HG03159 (cell line): Measurements from ENCODE around the gene RSPH1.

Experiments
- ATAC-seq: cut with Tn5 transposase; IDR thresholded peaks from one replicate; pipeline ENCODE4 v1.9.1; 2021; ENCODE audit warnings: mild to moderate bottlenecking, moderate library complexity; ENCODE audit not compliant: unreplicated experiment

Gene RSPH1

DNA sequence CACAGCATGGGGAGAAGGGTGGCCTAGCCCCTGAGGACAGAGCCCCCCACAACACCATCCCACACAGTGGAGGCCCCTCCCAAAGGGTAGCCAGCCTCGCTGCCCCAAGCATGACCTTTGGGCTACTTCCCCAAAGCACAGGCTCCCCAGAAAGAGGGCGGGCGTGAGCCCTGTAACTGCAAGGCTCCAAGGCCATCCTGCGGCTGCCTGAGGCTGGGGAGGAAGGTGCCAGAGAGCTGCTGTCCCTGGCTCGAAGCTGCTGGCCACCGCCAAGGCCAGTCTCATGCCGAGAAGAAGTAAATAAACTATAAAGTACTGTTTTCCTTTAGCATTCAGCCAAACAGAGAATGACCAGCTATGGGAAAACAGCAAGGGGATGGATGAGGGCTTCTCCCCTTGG, 64.8 kb downstream of the RSPH1 start:
- ATAC-seq: no peak

DNA sequence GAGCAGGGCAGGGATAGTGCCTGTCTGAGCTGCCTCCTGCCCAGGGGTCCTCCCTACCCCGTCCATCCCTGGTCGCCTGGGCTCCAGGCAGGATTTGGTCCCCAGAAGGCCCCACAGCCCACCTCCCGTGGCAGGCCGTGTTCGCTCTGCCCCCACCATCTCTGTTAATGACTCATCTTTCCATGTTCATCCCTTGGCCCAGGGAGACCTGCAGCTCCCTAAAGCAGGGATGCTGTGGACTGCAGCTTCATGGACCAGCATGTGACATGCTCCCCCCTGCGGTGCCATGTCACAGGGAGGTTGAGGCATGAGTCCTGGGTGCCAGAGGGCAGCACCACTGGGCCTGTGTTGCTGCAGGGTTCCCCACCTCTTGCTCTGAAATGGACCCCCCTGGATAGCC, 65.5 kb downstream of the RSPH1 start:
- ATAC-seq: no peak

DNA sequence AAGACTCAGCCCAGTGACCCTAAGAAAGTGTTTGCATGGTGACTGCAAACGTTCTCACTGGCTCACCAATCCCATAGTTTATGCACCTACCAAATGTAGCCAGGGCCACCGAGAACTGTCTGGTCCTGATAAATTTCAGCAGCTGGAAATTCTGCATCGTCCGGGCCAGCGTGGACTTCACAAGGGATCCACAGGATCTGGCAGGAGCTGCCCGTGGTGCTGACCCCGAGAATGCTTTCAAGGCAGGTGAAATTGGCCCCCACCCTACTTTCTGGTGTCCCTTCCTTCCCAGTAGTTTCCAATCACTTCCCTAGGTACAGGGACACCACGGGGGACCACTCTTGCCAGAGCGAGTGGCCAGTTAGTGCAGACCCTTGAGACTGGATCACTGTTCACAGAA, 66.2 kb downstream of the RSPH1 start:
- ATAC-seq: no peak

DNA sequence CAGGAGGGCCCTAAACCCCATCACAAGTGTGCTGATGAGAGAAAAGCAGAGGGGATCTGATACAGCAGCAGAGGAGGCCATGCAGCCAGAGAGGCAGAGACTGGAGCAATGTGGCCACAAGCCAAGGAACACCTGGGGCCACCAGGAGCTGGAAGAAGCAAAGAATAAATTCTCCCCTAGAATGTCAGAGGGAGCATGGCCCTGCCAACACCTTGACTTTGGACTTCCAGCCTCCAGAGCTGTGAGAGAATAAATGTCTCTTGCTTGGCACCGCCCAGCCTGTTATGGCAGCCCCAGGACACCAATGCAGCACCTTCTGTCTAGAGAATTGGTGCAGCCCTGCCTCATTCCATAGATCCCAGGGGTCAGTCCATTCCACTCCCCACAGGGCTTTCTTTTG, 67.0 kb downstream of the RSPH1 start:
- ATAC-seq: no peak

DNA sequence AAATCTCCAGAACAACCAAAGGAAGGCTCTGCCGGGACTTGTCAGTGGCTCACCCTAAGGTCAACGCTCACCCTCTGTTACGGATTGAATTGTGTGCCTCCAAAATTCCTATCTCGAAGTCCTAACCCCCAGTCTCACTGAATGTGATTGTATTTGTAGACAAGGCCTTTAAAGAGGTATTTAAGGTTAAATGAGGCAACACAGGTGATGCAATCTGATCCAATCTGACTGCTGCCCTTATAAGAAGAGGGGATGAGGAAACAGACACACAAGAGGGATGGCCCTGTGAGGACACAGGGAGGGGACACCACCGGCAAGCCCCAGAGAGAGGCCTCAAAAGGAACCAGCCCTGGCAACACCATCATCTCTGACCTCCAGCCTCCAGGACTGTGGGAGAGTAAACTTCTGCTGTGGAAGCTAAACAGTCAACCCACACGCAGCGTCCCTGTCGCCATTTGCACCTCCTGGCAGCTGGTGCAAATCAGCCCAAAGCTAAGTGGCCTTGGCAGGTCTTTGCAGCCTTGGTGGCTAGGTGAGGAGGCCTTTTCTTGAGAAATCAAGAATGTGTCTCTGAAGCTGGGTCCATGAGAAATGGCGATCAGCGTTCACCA, 68.1 kb downstream of the RSPH1 start:
- ATAC-seq: no peak

DNA sequence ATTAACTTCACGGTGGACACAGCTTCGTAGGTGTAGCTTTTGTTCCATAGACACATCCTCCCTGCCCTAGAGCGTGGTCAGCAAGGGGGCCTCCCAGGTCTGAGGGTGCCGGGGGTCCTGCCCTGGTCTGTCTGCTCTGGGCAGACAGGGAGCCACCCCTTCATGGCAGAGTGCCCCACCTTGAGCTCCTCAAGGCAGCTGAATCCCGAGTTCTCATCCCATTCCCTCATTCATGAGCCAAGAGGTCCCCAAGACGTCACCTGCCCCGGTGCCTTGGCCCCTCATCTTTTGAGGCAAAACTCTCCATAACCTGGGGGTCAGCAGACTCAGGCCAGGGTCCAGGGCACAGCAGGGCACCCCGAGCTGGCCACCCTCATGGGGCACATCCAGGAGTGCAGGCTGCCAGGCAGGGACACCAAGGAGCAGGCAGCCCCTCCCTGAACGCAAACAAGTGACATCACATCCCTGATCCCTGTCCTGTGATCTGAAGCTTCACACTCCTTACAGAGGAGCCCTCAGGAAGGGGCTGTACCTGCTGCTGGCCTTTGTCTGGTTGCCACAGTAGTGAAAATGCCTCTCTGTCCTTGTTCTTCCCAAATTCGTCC, 69.0 kb downstream of the RSPH1 start:
- ATAC-seq: no peak

DNA sequence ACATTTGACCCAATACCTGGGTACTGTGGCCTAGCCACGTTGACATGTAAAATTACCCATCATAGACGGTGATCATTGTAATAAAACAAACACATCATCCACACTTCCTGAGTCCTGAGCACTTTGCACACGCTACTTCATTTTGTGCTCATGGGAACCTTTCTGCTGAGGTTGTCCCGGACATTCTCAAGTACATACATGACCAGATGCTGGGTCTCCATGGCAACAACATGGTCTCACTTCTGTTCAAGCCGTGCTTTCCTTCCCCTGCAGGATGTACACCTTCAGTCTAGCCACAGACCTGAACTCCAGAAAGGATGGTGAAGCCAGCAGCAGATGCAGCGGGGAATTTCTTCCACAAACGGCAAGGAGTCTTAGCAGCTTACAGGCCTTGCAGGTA, 69.6 kb downstream of the RSPH1 start:
- ATAC-seq: no peak

DNA sequence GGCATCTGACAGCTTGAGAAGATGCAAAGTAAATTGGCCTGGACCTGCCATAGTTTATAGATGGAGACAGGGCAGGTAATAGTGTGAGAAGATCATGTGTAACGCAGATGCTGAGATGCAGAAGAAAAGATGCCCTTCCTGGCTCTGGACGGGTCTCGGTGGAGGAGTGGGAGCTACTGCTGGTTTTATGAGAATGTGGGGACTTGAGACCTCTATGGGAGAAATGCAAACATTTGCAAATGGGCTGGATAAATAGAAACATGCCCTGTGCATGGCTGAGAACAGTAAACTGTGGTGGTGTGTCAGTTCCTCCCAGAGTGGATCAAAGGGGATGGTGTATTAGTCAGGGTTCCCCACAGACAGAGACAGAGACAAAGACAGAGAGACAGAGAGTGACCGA, 70.4 kb downstream of the RSPH1 start:
- ATAC-seq: no peak

DNA sequence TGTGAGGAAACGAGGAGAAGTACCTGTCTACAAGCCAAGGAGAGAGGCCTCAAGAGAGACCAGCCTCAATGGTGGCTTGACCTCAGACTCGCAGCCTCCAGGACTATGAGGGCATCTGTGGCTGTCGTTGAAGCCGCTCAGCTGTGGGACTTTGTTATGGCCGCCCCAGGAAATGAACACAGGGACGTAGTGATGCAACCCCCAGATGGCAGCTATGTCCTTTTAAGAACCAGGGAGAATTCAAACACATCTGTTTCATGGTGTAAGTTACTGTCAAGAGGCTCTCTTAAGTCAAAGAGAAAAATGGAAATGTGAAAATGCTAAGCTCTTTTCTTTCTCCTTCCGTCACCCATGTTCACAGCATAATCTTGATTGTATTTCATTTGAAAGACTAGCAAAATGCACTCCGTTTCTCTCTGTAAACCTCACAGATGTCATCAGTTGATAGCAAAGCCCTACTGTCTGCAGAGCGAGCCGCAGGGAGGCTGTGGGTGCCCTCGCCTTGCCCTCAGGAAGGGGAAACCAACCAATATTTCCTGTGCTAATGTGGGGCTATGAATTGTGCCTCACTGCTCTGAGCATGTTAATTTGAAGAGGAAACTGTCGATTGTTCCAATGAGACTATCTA, 71.0 kb downstream of the RSPH1 start:
- no peak for ATAC-seq

DNA sequence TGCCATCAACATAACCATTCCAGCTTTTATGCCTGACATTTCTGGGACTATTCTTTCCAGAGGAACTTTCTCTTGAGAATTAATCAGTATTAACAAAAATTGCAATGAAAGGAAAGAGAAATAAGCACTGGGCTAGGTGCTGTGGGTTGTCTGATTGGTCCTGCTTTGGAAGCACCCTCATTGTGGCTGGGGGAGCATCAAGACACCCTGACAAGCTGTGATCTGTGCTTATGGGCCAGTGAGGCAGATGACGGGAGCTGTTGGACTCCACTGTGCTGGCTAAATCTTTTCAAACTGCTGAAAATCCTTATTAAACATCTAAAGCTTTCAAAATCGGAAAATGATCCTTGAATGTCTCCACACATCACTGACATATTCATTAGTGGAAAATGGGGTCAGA, 72.3 kb downstream of the RSPH1 start:
- no peak for ATAC-seq

DNA sequence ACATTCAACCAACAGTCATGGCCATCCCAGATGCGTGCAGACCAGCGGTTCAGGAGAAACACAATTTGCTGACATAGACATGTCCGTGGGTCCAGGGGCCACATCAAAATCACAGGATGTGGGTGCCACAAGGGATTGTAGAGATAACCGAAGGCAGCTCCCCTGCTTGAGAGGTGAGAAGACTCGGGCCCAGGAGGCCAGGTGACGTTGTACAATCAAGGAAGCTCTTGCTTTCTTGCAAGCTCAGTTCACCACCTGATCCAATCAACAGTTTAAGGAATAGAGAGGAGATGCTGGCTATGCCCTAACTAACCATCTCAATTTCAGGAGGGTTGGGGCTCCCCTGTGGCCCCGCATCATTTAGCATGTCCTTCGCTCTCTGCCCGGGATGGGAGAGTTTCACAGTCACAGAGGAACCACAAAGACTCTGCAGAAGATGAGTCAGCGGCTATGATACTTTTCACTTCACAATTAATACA, 72.8 kb downstream of the RSPH1 start:
- no peak for ATAC-seq
